ENCODE data around the gene LCE1A.

DNA sequence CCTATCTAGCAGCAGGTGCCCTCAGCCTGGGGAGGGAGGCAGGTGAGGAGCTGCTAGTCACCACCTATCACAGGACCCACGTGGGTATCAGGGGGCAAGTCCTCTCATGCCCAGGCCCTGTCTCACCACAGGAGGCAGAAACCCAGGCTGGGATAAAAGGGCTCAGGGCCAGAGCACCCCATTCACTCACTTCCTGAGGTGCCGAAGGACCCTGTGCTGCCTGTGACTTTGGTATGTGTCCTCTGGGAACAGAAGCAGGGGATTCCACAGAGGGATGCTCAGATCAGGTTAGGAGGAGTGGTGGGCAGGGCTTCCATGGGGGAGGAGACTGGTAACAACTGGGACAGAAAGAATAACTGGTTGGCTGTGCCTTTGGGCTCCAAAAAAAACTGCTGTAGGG, 41.2 kb upstream of the LCE1A start, which contains the start of gene LCE1E:
- no peak for TF ChIP-seq POLR2A (IDR thresholded peaks at IDR 0.05)
- TF ChIP-seq, protein P1, sequence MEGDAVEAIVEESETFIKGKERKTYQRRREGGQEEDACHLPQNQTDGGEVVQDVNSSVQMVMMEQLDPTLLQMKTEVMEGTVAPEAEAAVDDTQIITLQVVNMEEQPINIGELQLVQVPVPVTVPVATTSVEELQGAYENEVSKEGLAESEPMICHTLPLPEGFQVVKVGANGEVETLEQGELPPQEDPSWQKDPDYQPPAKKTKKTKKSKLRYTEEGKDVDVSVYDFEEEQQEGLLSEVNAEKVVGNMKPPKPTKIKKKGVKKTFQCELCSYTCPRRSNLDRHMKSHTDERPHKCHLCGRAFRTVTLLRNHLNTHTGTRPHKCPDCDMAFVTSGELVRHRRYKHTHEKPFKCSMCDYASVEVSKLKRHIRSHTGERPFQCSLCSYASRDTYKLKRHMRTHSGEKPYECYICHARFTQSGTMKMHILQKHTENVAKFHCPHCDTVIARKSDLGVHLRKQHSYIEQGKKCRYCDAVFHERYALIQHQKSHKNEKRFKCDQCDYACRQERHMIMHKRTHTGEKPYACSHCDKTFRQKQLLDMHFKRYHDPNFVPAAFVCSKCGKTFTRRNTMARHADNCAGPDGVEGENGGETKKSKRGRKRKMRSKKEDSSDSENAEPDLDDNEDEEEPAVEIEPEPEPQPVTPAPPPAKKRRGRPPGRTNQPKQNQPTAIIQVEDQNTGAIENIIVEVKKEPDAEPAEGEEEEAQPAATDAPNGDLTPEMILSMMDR (IDR thresholded peaks at IDR 0.05) = no peak

All from transverse colon (tissue), 3 donors.